ENCODE measurements around the gene PRKAA1. TPM values are rescaled to one million over a fixed set of nuclear protein-coding genes. Genes with fewer than 3 reads are reported as not detected.

Gene PRKAA1
- total and polyA plus RNA-seq, 2 of the 13 experiments (the other 11 are each of a cell fraction or from before 2014, with no cell fraction given) = 36.6 to 58.0 TPM

GRCh38 chr5:40798012-40798800, at the start of gene PRKAA1 (continued):
- TF ChIP-seq SNAPC4 (CRISPR knock-in tag; IDR thresholded peaks at IDR 0.05) = no peak
- TF ChIP-seq ZC3H4 (CRISPR knock-in tag; IDR thresholded peaks at IDR 0.05; ENCODE audit: borderline replicate concordance) = no peak
- TF ChIP-seq XRCC5 (optimal IDR thresholded peaks at IDR 0.05; ENCODE audit: low read length) = no peak
- peak; percentile 83 for TF ChIP-seq ZNF350 (CRISPR knock-in tag; IDR thresholded peaks at IDR 0.05; ENCODE audit: borderline replicate concordance, low read depth)
- TF ChIP-seq SATB2 (CRISPR knock-in tag; IDR thresholded peaks at IDR 0.05) = peak; percentile 50; the same call in 1 of the 2 replicates
- peak; percentile 73 for TF ChIP-seq ZNF543 (CRISPR knock-in tag; IDR thresholded peaks at IDR 0.05)
- peak; percentile 24; the same call in 1 of the 2 replicates for TF ChIP-seq ZNF124 (CRISPR knock-in tag; IDR thresholded peaks at IDR 0.05)
- TF ChIP-seq CCAR2 (optimal IDR thresholded peaks at IDR 0.05; ENCODE audit: low read depth, low read length) = no peak
- TF ChIP-seq PBX2 (CRISPR knock-in tag; IDR thresholded peaks at IDR 0.05) = no peak
- TF ChIP-seq IRF2 (CRISPR knock-in tag; IDR thresholded peaks at IDR 0.05) = 0 out of 2 replicates have a peak, but pooled peaks have one; percentile 13
- peak; percentile 82 for TF ChIP-seq PATZ1 (CRISPR knock-in tag; IDR thresholded peaks at IDR 0.05)
- TF ChIP-seq ZKSCAN8 (CRISPR knock-in tag; IDR thresholded peaks at IDR 0.05; ENCODE audit: borderline replicate concordance) = 0 out of 2 replicates have a peak, but pooled peaks have one; percentile 40
- no peak for TF ChIP-seq RFXANK (CRISPR knock-in tag; IDR thresholded peaks at IDR 0.05)
- TF ChIP-seq ZMYM3 (CRISPR knock-in tag; IDR thresholded peaks at IDR 0.05) = peak; percentile 44; the same call in 1 of the 2 replicates
- TF ChIP-seq HBP1 (CRISPR knock-in tag; IDR thresholded peaks at IDR 0.05; ENCODE audit: low read depth) = no peak
- peak; percentile 57; the same call in 1 of the 2 replicates for TF ChIP-seq ZNF451 (CRISPR knock-in tag; IDR thresholded peaks at IDR 0.05)
- TF ChIP-seq MBNL3 (CRISPR knock-in tag; conservative IDR thresholded peaks at IDR 0.05) = no peak
- TF ChIP-seq ZNF367 (CRISPR knock-in tag; IDR thresholded peaks at IDR 0.05; ENCODE audit: borderline replicate concordance) = no peak
- peak; percentile 43; the same call in 1 of the 2 replicates for TF ChIP-seq ZNF431 (CRISPR knock-in tag; IDR thresholded peaks at IDR 0.05; ENCODE audit: borderline replicate concordance, low read depth)
- TF ChIP-seq GTF3A (CRISPR knock-in tag; conservative IDR thresholded peaks at IDR 0.05) = no peak

All from HepG2 (cell line).